ENCODE results near the gene SHH.

DNA sequence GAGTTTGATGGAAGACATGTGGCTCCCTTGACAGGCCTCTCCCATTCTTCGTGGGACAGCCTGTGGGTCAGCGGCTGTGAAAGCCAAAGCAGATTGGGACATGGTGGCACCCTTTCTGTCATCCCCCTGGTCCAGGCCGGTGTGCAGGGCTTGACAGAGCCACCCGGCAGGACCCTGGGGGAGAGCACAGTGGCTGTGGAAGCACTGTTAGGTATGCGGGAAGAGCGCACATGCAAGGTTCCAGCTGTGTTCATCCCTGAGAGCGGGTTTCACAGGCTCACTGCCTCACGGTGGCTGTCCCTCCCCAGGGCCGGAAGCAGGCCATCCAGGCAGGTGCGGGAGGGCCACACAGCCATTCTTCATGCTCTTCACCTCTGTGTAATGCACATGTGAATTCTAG is 29.8 kb downstream of the SHH start:
- TF ChIP-seq POLR2A (IDR thresholded peaks at IDR 0.05; ENCODE audit: low read length) (no peak), GATA1 (IDR thresholded peaks at IDR 0.05; ENCODE audit: low read depth, low read length) (no peak)
